Stomach (tissue), 9 donors: Measurements from ENCODE around the gene CES5A. TPM values are rescaled to one million over a fixed set of nuclear protein-coding genes. Genes with fewer than 3 reads are reported as not detected.

Source experiments
- DNase-seq, 2 donors: peaks; one replicate each; pipeline versions ENCODE4 v3.0.0 to v3.0.0-alpha.2; 2013 to 2019
- H3K27ac ChIP-seq, 5 donors: fragments of 200-600 bp in 4 of 5; sonication (generic) in 4 of 5; one replicate each; pipeline ENCODE4 v1.5.1; 2013 to 2019; ENCODE audit warnings: mild to moderate bottlenecking in 1 of 5, moderate library complexity in 1 of 5
- H3K27me3 ChIP-seq, 3 donors: fragments of 200-600 bp; sonication (generic); one replicate each; pipeline ENCODE4 v1.5.1; 2017 to 2019; ENCODE audit warnings: mixed run types in 1 of 3
- H3K36me3 ChIP-seq, 4 donors: fragments of 200-600 bp; sonication (generic); 1 replicate in 3 of 4; 2 replicates in 1 of 4; pipeline ENCODE4 v1.5.1; 2016 to 2019
- H3K4me1 ChIP-seq, 4 donors: fragments of 200-600 bp; sonication (generic); one replicate each; pipeline ENCODE4 v1.5.1; 2016 to 2019
- H3K4me3 ChIP-seq, 4 donors: fragments of 200-600 bp; sonication (generic) in 3 of 4; one replicate each; pipeline ENCODE4 v1.5.1; 2016 to 2019; ENCODE audit warnings: mild to moderate bottlenecking in 1 of 4
- H3K9me3 ChIP-seq, 4 donors: fragments of 200-600 bp; sonication (generic); one replicate each; pipeline ENCODE4 v1.5.1; 2016 to 2019
- EP300 ChIP-seq: sonication (generic); formaldehyde crosslinking; IDR thresholded peaks from one replicate; pipeline ENCODE4 v1.6.1; 2017; ENCODE audit warnings: antibody characterized with exemption
- POLR2A ChIP-seq, 4 donors: fragments of 450-650 bp; IDR thresholded peaks; one replicate each; pipeline ENCODE4 v1.6.1; 2016; ENCODE audit warnings: antibody characterized with exemption in 4 of 4, control low read depth in 2 of 4, mild to moderate bottlenecking in 1 of 4, moderate library complexity in 1 of 4
- POLR2AphosphoS5 ChIP-seq, 3 donors: sonication (generic); formaldehyde crosslinking; IDR thresholded peaks; one replicate each; pipeline ENCODE4 v1.6.1; 2016; ENCODE audit warnings: antibody characterized with exemption in 3 of 3
- WGBS, 5 donors: extraction: QIAGEN DNeasy Blood & Tissue Kit in 3 of 5; methylation state at CpG; one replicate each; pipeline versions ENCODE4 v1.1.5 to v1.1.7; 2013 to 2018; 5-methylcytosine and 5-hydroxymethylcytosine counted together
- intact Hi-C: fragments of 100-400 bp; cut with DNase I; formaldehyde crosslinking; loops from one replicate; pipeline ENCODE4 v1.15.1; 2023; ENCODE audit warnings: low total_unique reads
- polyA plus RNA-seq, 3 donors: library from polyadenylated mRNA; stranded (reverse); fragments of 200-250 nt; gene quantifications; one replicate each; pipeline ENCODE4 v1.2.3, GENCODE V29; 2013
- total RNA-seq, 5 donors: library from RNA; depleted of rRNA; stranded (reverse); fragments of >200 nt; gene quantifications; one replicate each; pipeline versions ENCODE4 v1.1.0 to v1.2.3, GENCODE V29; 2014 to 2016
- TF ChIP-seq, protein P1 (sequence below), 7 experiments: fragments of 450-650 bp in 4 of 7; fragments of 200-600 bp in 3 of 7; sonication (generic) in 3 of 7; IDR thresholded peaks; one replicate each; pipeline ENCODE4 v1.5.1; 2016 to 2019; ENCODE audit warnings: antibody characterized with exemption in 7 of 7, control low read depth in 2 of 7, mild to moderate bottlenecking in 1 of 7
- donor health status: healthy with polysubstance abuse.
- donor health status: Bipolar disorder and iron deficiency.
- donor health status: healthy.

Gene CES5A
- total and polyA plus RNA-seq, 8 donors, result not detected

DNA sequence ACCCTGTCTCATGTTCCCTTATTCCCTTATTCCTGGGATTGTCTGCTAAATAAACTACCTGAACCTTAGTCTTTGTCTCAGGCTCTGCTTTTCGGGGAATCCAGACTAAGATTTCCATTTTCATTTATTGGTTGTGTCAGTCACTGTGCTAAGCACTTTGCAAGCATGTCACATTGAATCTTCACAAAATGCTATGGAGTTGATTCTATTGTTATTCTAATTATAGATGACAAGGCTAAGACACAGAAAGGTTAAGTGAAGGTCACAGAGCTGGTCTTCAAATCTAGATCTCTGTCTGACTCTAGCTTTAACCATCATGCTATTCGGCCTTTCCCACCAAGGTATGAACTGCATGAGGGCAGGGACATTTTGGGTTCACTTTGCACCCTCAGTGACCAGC is 13.4 kb upstream of the CES5A start:
- WGBS, 5 donors, result 80 to 90% (median 83%) methylated on average over 2 of the region's 2 CpGs
- intact Hi-C loops, result no loop called here
- Histone ChIP-seq H3K4me1 (no peaks in the 10 kb centered on the region), H3K27me3 (peaks cover 0 to 4% (median 0%) of the 10 kb centered on the region in 3 donors), H3K36me3 (no peaks in the 10 kb centered on the region), H3K9me3 (peaks cover 3 to 33% (median 14%) of the 10 kb centered on the region in 4 donors), H3K27ac (no peak overlapping the region), H3K4me3 (no peak overlapping the region)
- TF ChIP-seq POLR2A (IDR thresholded peaks at IDR 0.05), result no peak
- DNase-seq, result no peak

DNA sequence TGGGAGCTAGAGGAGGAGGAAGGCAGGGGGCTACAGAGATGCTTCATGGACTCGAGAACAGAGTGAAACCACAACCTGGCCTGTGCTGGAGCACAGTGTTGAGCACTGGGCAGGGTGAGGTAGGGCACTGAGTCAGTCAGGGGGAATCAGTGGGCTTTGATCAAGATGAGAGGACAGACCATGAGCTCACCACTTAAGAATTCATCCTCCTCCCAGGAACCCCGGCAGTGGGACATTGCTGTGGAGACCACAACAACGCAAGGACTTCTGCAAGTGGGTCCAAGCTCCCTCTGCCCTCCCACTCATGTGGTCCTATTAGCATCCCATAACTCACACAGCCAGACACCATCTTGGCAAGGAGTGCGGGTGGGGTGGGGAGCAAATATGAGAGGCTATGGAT is 1.7 kb upstream of the CES5A start:
- Histone ChIP-seq H3K27me3 (peaks cover 0 to 38% (median 0%) of the 10 kb centered on the region in 3 donors), H3K4me1 (no peaks in the 10 kb centered on the region), H3K36me3 (no peaks in the 10 kb centered on the region), H3K9me3 (no peaks in the 10 kb centered on the region), H3K27ac (no peak overlapping the region), H3K4me3 (no peak overlapping the region)
- no peak for DNase-seq
- TF ChIP-seq POLR2A (IDR thresholded peaks at IDR 0.05) (no peak), POLR2AphosphoS5 (IDR thresholded peaks at IDR 0.05) (no peak), EP300 (no peak)
- TF ChIP-seq, protein P1, sequence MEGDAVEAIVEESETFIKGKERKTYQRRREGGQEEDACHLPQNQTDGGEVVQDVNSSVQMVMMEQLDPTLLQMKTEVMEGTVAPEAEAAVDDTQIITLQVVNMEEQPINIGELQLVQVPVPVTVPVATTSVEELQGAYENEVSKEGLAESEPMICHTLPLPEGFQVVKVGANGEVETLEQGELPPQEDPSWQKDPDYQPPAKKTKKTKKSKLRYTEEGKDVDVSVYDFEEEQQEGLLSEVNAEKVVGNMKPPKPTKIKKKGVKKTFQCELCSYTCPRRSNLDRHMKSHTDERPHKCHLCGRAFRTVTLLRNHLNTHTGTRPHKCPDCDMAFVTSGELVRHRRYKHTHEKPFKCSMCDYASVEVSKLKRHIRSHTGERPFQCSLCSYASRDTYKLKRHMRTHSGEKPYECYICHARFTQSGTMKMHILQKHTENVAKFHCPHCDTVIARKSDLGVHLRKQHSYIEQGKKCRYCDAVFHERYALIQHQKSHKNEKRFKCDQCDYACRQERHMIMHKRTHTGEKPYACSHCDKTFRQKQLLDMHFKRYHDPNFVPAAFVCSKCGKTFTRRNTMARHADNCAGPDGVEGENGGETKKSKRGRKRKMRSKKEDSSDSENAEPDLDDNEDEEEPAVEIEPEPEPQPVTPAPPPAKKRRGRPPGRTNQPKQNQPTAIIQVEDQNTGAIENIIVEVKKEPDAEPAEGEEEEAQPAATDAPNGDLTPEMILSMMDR (IDR thresholded peaks at IDR 0.05), result no peak
- intact Hi-C loops, result no loop called here
- 52 to 72% (median 67%) methylated on average over 4 of the region's 4 CpGs for WGBS, 5 donors

DNA sequence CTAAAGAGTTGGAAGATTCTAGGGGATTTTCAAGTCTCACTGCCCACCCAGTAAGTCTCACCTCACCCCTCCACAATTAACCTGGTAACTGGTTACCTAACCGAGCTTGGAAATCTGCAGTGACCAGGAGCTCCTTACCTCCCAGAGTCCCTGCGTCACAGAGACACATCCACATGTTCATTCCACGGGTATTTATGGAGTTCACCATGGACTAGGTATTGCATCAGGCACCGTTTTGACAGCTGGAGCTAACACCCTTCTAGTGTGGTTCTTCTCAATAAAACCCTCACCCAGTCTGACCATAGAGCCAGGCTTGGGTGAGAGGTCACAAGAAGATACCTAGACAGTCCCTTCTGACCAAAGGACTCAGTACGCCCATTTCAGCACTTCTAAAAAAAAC is 2.1 kb downstream of the CES5A start:
- H3K27me3 ChIP-seq, result peaks cover 0 to 29% (median 0%) of the 10 kb centered on the region in 3 donors
- no peak for DNase-seq
- H3K4me3 ChIP-seq, result no peak overlapping the region
- no peaks in the 10 kb centered on the region for H3K4me1 ChIP-seq
- WGBS, 5 donors, result 82 to 92% (median 89%) methylated on average over 5 of the region's 5 CpGs
- intact Hi-C loops, result no loop called here
- no peak overlapping the region for H3K27ac ChIP-seq
- no peaks in the 10 kb centered on the region for H3K36me3 ChIP-seq
- no peaks in the 10 kb centered on the region for H3K9me3 ChIP-seq
- no peak for TF ChIP-seq POLR2AphosphoS5 (IDR thresholded peaks at IDR 0.05)
- no peak for TF ChIP-seq POLR2A (IDR thresholded peaks at IDR 0.05)
- TF ChIP-seq EP300, result no peak
- TF ChIP-seq, protein P1 (IDR thresholded peaks at IDR 0.05), result no peak

DNA sequence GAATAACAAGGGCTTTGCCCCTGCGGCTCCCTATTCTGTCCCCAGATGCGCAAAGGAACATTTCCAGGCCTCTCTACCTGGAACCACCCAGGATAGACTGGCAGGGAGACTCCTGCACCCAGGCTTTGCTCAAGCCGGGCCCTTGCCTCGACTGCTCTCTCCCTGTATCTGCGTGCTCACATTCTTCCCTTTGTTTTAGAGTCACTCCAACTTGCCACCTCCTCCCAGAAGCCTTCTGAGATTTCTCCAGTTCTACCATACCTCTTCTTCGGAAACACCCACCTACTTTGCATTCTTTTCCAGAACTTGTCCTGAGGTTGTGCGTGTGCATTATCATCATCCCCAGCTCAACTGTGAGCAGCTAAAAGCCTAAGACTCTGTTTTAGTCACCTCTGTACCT is 3.0 kb downstream of the CES5A start:
- peaks cover 0 to 29% (median 0%) of the 10 kb centered on the region in 3 donors for H3K27me3 ChIP-seq
- no peak overlapping the region for H3K4me3 ChIP-seq
- no peaks in the 10 kb centered on the region for H3K9me3 ChIP-seq
- H3K27ac ChIP-seq, result no peak overlapping the region
- DNase-seq, result no peak
- WGBS, 5 donors, result 71 to 90% (median 82%) methylated on average over 7 of the region's 7 CpGs
- intact Hi-C loops, result no loop called here
- H3K4me1 ChIP-seq, result no peaks in the 10 kb centered on the region
- TF ChIP-seq EP300 (no peak), POLR2AphosphoS5 (IDR thresholded peaks at IDR 0.05) (no peak), POLR2A (IDR thresholded peaks at IDR 0.05) (no peak)
- TF ChIP-seq, protein P1 (IDR thresholded peaks at IDR 0.05), result no peak
- no peaks in the 10 kb centered on the region for H3K36me3 ChIP-seq

DNA sequence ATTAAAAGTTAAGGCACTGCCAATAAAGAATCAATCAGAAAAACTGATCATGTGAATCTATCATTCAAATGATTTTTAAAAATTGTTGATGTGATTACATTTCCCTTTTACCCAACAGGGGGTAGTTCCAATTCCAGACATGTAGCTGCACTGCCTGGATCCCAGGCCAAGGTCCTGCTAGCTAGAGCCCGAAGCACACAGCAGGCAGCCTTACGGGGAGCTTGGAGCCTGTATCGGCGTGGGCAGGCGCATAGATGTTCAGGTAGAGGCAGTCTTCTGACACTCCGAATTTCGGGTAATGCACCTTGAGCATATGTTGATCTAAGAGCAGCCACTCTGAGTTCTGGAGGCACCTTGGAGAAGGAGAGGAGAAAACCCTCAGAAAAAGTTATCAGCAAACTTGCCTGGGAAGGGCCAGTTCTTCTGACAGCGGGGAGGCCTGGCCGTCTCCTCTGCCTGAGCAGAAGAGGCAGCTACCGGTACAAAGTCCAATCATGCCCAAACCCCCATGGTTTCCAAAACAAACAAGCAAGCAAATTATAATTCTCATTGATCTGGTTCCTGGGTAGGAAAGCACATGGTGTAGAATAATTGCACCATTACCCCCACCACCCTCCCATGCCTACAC is 3.6 kb downstream of the CES5A start:
- DNase-seq, result no peak
- TF ChIP-seq EP300 (no peak), POLR2A (IDR thresholded peaks at IDR 0.05) (no peak), POLR2AphosphoS5 (IDR thresholded peaks at IDR 0.05) (no peak)
- TF ChIP-seq, protein P1 (IDR thresholded peaks at IDR 0.05), result no peak
- Histone ChIP-seq H3K9me3 (no peaks in the 10 kb centered on the region), H3K27ac (no peak overlapping the region), H3K4me3 (no peak overlapping the region), H3K36me3 (no peaks in the 10 kb centered on the region), H3K4me1 (no peaks in the 10 kb centered on the region), H3K27me3 (peaks cover 0 to 29% (median 0%) of the 10 kb centered on the region in 3 donors)
- 73 to 83% (median 74%) methylated on average over 10 of the region's 10 CpGs for WGBS, 5 donors
- intact Hi-C loops, result no loop called here
